ENCODE measurements around the gene UBXN4.

Gene UBXN4

DNA sequence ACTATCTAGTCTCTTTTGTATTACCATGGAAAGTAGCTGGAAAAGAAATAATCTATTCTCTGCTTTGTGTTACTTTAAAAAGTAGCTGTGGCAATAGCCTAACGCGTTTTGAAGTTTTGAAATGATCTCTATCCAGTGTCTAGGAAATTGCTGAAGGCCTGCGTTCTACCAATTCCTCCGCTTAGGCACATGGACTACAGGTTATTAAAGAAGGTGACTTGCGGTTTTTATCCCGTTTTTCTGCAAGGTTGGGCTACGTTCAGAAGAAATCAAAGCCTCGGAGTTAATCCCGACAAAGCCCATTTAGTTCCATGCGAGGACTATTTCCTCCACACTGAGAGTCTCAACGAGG, 636 bp upstream of the UBXN4 start:
- no peak for TF ChIP-seq CTCF (conservative IDR thresholded peaks at IDR 0.05; ENCODE audit: low read depth, low read length)
- DNase-seq (ENCODE audit: low read depth), result no peak
- H3K4me3 ChIP-seq (ENCODE audit: low read depth, low read length), result no peak overlapping the region

DNA sequence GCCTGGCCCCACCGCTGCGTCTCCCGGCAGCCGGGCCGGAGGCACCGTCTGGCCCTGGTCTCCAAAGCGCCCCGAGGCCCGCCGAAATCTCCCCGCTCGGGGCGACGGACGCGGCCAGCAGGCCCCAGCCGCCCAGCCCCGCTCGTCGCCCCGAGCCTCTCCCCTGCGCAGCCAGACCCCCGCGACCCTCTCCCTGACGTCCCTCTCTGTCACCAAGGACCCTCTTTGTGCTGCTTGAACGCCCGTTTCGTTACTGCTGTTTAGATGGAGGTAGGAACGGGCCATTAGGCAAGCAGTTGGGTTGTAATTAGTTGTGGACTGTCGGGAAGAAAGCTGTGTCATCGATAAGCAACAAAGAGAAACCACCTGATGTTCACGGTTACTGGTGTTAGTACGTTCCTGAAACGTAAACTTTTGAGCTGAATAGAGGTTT, 686 bp downstream of the UBXN4 start:
- DNase-seq (ENCODE audit: low read depth), result peak; percentile 74
- no peak for TF ChIP-seq CTCF (conservative IDR thresholded peaks at IDR 0.05; ENCODE audit: low read depth, low read length)
- H3K4me3 ChIP-seq (ENCODE audit: low read depth, low read length), result peak overlapping the region; percentile 88

DNA sequence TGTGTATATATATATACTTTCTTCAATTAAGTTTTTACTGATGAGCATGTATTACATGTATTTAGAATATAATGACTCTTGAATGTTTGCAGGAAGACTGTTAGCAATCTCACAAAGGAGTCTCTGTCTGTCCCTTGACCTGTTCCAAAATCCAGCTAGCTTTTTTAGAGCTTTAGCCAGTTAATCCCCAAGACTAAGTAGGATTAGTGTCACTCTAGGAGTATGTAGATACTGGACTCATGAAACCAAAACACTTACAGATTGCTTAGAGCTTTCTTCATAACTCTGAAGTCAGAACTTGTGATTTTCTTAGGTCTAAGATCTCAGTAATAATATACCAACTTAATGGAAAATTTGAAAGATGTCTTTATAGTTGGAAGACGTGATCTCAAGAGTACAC, 2.2 kb downstream of the UBXN4 start:
- no peak for TF ChIP-seq CTCF (conservative IDR thresholded peaks at IDR 0.05; ENCODE audit: low read depth, low read length)
- DNase-seq (ENCODE audit: low read depth), result no peak
- peak overlapping the region; percentile 88 for H3K4me3 ChIP-seq (ENCODE audit: low read depth, low read length)

GRCh38 chr2:135744760-135745314, 3.2 kb downstream of the UBXN4 start:
- peak; percentile 42 for DNase-seq (ENCODE audit: low read depth)
- no peak overlapping the region for H3K4me3 ChIP-seq (ENCODE audit: low read depth, low read length)
- TF ChIP-seq CTCF (conservative IDR thresholded peaks at IDR 0.05; ENCODE audit: low read depth, low read length), result peak; percentile 42

GRCh38 chr2:135745545-135745944, 3.9 kb downstream of the UBXN4 start:
- TF ChIP-seq CTCF (conservative IDR thresholded peaks at IDR 0.05; ENCODE audit: low read depth, low read length), result no peak
- peak; percentile 82 for DNase-seq (ENCODE audit: low read depth)
- no peak overlapping the region for H3K4me3 ChIP-seq (ENCODE audit: low read depth, low read length)

DNA sequence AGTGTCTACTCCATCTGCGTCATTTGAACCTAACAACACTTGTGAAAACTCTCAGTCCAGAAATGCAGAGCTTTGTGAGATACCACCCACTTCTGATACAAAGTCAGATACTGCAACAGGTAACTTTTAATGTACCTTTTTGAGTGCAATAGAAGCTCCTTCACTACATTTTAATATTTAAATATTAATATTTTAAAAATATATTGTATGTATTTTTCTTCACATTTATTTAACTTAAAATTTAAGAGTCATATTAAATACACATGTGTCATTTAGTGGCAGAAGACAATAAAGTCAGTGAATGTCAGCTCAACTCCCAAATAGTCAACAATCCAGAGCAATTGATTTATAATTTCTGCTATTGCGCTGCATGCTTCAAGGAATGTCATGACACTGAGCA, 13.9 kb downstream of the UBXN4 start:
- H3K4me3 ChIP-seq (ENCODE audit: low read depth, low read length), result no peak overlapping the region

More for the DNA sequence above, 13.9 kb downstream of the UBXN4 start:
- DNase-seq (ENCODE audit: low read depth), result no peak
- no peak for TF ChIP-seq CTCF (conservative IDR thresholded peaks at IDR 0.05; ENCODE audit: low read depth, low read length)
